NCI-H1417 treated with DMSO at 0.1 percent for 48 hours (cell line): ENCODE measurements around the gene KCTD13.
"Not testable (repeated sequence)": the region's sequence is repeated elsewhere in the genome, so short reads cannot be mapped to it uniquely, and the experiment has no call there.

Source experiments
- DNase-seq: peaks from one replicate; lab custom pipeline; 2025; lab: John Stamatoyannopoulos, UW

Gene KCTD13, protein sequence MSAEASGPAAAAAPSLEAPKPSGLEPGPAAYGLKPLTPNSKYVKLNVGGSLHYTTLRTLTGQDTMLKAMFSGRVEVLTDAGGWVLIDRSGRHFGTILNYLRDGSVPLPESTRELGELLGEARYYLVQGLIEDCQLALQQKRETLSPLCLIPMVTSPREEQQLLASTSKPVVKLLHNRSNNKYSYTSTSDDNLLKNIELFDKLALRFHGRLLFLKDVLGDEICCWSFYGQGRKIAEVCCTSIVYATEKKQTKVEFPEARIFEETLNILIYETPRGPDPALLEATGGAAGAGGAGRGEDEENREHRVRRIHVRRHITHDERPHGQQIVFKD

DNA sequence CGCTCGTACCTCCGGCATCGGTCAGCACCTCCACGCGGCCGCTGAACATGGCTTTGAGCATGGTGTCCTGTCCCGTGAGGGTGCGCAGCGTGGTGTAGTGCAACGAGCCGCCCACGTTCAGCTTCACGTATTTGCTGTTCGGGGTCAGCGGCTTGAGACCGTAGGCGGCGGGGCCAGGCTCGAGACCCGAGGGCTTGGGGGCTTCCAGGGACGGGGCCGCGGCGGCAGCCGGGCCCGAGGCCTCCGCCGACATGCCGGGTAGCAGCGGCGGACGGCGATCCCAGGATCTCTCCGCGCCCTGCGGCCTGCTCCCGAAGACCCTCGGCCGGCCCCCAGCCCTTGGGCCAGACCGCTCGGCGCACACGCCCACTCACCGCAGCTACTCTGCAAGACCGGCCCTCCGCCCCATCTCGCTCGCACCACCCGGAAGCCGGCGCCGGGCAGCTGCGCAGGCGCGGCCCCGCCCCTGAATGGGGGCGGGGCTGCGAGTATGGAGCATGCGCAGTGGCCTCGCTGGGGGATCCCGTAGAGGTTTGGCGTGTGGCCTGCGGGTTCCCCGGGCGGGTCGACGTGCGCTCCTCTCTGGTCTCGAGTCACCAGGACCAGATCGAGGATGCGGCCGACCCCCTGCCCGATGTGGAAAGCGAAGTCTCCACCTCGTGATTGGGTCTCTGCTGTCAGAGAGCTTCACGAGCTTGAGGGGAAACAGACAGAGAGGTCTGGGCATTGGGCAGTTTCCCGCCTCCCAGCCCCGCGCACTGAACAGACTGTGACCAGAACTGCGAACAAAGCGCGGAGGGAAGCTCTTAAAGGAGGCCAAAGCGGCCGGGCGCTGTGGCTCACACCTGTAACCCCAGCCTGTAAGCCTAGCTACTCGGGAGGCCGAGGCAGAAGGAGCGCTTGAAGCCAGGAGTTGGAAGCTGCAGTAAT, at the start of gene KCTD13:
Gene KCTD13, minus strand, starts transcription at position 446 of the 930 bp plus-strand sequence. Its CDS starts 193 bp downstream, at position 253.
- peak; percentile 42 for DNase-seq

DNA sequence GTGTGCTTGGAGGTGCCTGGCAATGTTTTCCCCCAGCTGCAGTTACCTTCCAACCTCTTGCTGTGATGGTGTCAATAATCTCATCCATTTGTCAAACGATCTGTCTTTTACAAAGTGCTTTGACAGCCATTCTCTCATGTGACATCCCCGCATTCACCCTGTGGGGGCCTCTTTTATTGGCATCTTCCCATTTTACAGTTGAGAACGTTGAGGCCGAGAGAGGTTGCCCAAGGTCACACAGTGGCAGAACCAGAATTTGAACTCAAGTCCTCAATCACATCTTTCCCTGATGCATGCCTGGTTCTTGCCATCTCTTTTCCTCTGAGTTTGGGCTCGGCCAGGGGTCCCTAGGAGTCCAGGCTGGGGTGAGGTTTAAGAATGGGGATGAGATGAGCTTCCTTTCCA, 49.1 kb upstream of the KCTD13 start:
- no peak for DNase-seq

DNA sequence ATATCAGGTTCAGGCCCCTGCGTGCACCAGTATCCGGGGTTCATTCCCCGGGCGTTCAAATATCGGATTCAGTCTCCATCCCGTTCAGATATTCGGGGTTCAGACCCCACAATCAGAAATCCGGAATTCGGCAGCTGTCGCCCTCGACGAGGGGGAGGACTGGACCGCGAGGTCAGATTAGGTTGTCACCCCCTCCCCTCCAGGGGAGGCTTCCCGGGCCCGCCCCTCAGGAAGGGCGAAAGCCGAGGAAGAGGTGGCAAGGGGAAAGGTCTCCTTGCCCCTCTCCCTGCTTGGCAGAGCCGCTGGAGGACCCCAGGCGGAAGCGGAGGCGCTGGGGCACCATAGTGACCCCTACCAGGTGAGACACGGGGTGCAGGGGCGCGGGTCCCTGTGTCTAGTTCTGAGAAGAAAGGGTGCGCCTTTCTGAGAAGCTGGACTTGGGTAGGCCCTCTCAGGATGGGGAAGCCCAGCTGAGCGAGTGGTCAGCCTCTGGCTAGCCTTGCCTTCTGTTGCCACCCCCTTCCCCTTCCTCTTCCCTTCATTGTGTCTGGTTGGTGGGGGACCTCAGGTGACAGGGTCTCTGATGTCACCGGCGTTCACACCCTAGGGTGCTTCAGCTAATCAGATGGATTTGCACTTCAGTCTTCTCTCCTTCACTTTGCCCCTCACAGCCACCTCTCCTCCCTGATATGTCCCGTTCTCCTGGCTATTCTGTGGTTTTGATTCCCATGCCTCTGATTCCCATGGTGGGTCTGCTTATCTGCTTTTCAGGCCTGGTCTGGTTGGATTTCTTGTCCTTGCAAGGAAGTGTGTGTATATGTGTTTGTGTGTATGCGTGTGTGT, 48.5 kb upstream of the KCTD13 start:
- no peak for DNase-seq

GRCh38 chr16:29973384-29974246, 47.6 kb upstream of the KCTD13 start, which contains the start of gene TAOK2:
TAOK2 (plus strand) TSS chr16:29973868; CDS start chr16:29977773, 3,905 bp downstream.
- DNase-seq = peak; percentile 87

DNA sequence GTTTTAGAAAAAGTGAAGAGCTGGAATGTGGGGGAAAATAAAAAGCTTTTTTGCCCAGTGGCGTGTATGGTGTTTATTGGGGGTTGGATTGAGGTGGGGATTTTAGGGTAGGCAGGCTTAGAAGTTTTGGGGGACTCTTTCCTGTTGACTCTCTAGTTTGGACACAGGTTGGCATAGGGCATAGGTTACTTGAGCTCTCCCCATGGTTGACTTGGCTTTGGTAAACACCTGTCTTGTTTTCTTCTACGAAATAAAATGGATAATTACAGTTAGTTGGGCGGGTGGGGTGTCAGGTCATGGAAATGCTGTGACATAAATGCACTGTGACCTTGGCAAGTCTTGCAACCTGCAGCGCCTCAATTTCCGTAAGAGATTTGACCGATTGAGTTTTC, 47.0 kb upstream of the KCTD13 start:
- DNase-seq = no peak

DNA sequence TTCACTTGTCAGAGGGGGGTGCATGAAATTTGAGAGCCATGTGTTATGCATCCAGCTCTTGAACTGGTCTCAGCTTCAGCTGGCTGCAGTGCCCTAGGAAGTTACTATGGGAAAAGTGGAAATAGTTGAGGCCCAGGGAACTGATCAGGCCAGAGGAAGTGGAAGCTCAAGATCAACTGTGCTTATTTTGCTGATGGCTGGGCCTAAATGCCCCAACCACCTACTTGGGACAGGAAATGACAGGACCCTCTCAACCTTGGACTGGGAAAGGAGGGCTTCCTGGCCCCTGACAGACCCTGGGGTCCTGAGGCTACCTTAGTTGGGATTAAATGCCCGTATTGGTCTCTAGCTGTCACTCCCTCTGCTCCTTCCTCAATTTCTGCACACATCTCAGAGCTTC, 46.5 kb upstream of the KCTD13 start:
- DNase-seq = no peak

- no peak for DNase-seq
Observed at GRCh38 chr16:29971304-29971703, 45.3 kb upstream of the KCTD13 start.

GRCh38 chr16:29968205-29968604, 42.2 kb upstream of the KCTD13 start:
- DNase-seq = no peak

DNA sequence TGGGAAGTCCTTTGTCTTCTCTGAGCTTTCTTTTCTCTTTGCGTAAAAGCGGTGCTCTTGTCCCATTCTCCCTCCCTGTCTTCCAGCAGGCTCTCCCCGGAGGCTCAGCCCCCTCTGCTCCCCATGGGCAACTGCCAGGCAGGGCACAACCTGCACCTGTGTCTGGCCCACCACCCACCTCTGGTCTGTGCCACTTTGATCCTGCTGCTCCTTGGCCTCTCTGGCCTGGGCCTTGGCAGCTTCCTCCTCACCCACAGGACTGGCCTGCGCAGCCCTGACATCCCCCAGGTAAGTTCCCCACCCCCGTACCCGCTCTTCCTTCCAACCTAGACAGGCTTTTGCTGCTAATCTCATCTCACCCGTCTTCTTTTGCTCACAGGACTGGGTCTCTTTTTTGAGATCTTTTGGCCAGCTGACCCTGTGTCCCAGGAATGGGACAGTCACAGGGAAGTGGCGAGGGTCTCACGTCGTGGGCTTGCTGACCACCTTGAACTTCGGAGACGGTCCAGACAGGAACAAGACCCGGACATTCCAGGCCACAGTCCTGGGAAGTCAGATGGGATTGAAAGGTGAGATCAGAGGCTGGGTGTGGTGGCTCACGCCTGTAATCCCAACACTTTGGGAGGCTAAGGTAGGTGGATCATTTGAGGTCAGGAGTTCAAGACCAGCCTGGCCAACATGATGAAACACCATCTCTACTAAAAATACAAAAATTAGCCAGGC, 37.2 kb upstream of the KCTD13 start:
- no peak for DNase-seq

- no peak for DNase-seq
Observed at GRCh38 chr16:29962344-29962994, 36.4 kb upstream of the KCTD13 start.

DNA sequence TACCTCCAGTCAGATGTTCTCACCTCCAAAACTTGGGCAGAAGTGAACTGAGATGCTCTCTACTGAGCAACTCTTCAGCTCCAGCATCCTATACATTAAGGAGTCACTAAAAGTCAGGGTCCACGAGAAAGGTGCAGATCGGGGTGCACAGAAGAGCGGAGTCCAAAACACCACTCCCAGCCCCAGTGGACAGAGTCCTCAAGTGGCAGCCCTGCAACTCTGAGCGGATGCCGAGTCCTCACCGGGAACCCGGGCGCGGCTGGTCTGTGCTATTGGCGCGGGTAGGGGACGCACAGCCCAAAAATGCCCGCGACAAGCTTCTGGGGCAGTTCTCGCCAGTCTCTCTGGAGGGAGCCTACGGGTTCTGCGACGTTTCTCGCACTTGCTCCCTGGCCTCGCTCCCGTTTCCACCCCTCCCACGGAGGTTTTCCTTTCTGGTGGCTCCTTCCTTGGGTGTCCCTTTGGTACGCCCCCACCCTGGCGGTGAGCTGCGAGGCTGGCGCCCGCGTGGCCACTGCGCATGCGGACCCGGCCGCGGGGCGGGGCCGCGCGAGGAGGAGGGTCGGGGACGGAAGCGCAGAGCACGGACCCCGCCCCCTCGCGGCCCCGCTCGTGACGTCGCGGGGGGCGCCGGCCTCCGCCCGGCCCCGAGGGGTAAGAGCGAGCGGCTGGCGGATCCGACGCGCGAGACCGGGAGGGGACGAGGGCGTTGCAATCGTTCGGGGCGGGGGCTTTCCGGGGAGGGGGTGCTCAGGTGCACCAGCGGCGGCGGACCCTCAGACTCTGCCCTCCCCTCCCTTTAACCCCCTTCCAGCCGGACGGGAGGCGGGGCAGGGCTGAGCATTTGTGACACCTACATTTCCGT, 35.7 kb upstream of the KCTD13 start, which contains the start of gene TMEM219:
Gene TMEM219, plus strand, starts transcription at position 601 of the 865 bp plus-strand sequence. CDS start 1,065 bp downstream, outside the sequence.
- DNase-seq = peak; percentile 68

- DNase-seq = no peak
Observed at GRCh38 chr16:29961127-29961478, 35.1 kb upstream of the KCTD13 start.

GRCh38 chr16:29959821-29960220, 33.8 kb upstream of the KCTD13 start:
- DNase-seq = not testable (repeated sequence)

GRCh38 chr16:29959293-29959692, 33.3 kb upstream of the KCTD13 start:
- no peak for DNase-seq

DNA sequence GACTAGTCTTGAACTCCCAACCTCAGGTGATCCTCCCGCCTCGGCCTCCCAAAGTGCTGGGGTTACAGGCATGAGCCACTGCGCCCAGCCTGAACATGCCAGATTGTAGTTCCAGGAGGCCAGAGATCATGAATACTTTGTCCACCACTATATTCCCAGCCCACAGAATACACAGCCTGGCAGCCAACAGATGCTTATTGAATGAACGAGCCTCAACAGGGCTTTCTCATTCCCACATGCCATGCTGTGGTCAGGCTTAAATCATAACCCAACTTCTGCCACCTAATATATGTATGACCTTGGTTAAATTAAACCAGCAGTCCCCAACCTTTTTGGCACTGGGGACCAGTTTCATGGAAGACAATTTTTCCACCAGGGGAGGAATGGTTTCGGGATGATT, 32.7 kb upstream of the KCTD13 start:
- DNase-seq = no peak

GRCh38 chr16:29951625-29952365, 25.8 kb upstream of the KCTD13 start:
- DNase-seq = no peak

DNA sequence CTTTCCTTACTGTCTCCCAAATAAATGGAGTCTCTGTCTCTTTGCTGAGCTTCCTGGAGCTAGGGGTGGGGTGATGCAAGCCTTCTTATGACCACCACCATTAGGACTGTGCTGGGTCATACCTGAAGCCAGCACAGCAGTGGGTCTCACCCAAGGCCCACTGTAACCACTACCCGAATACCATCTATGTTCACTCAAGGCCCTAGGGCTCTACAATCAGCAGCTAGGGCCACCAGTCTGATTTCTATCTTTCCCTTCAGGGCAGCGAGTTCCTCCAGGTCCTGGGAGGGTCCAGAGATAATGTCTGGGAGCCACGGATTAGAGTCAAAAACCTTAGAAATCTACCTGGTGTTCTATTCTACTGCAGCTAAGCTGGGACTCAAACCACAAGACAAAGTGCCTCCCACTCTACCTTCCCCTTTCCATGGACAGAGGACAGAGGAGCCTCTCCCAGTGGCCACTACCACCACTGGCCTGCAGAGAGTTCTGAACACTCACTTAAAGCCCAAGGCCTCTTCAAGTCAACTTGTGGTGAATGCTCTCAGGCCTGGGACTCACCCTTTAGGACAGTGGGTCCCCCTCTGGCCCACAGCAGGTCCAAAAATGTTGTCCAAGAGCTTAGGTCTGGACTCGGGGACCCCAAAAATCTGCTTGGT, 24.9 kb upstream of the KCTD13 start:
- DNase-seq = no peak

DNA sequence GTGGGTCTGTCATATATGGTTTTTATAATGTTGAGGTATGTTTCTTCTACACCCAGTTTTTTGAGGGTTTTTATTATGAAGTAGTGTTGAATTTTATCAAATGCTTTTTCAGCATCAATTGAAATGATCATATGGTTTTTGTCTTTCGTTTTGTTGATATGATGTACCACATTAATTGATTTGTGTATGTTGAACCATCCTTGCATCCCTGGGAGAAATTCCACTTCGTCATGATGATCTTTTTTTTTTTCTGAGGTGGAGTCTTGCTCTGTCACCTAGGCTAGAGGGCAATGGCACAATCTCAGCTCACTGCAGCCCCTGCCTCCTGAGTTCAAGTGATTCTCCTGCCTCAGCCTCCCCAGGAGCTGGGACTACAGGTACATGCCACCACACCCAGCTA, 21.9 kb upstream of the KCTD13 start:
- DNase-seq = no peak
